Measurements from ENCODE around the gene SHC3. TPM values are rescaled to one million over a fixed set of nuclear protein-coding genes. Genes with fewer than 3 reads are reported as not detected.

SHC3 gene
- total RNA-seq, 1 experiment from 2014 or later, result 1.8 TPM

- H3K9me3 ChIP-seq (ENCODE audit: control insufficient read depth, low read depth, low read length), result no peaks in the 10 kb centered on the region
- H2BK120ac ChIP-seq (ENCODE audit: low read depth, low read length, poor library complexity, severe bottlenecking), result no peak overlapping the region
- Mint-ChIP-seq H3K4me1 (peaks cover 4 to 13% of the 10 kb centered on the region in 2 experiments), H3K27ac (no peak overlapping the region), H3K36me3 (ENCODE audit: insufficient read depth in 1 of 3, low read depth in 3 of 3) (no peaks in the 10 kb centered on the region), H3K9me3 (0 out of 5 replicates have a peak, but pooled peaks cover 0 to 4% of the 10 kb centered on the region in 2 experiments), H3K27me3 (ENCODE audit: low read depth) (no peaks in the 10 kb centered on the region), H3K4me3 (no peak overlapping the region)
- H3K4me1 ChIP-seq (ENCODE audit: insufficient read depth, low read length), result no peaks in the 10 kb centered on the region
- H3K4me2 ChIP-seq (ENCODE audit: insufficient read depth, insufficient read length, low read length), result no peak overlapping the region
- H3K56ac ChIP-seq (ENCODE audit: insufficient read length, low read depth, low read length), result no peak overlapping the region
- H3K27ac ChIP-seq (ENCODE audit: insufficient read length, low read depth, low read length), result no peak overlapping the region
- no peak for DNase-seq
- no peak overlapping the region for H4K91ac ChIP-seq (ENCODE audit: insufficient read length, low read depth, low read length)
- no peak overlapping the region for H2AFZ ChIP-seq (ENCODE audit: low read length)
- no peak overlapping the region for H2BK15ac ChIP-seq (ENCODE audit: low read depth, low read length)
- no peak overlapping the region for H3K18ac ChIP-seq (ENCODE audit: insufficient read length, low read depth, low read length)
- no peak overlapping the region for H2BK20ac ChIP-seq (ENCODE audit: low read depth, low read length, poor library complexity, severe bottlenecking)
- H2AK5ac ChIP-seq (ENCODE audit: insufficient read length, low read length), result no peak overlapping the region
- H3K14ac ChIP-seq (ENCODE audit: insufficient read depth, low read length), result no peak overlapping the region
- H2BK12ac ChIP-seq (ENCODE audit: insufficient read length, low read depth, low read length), result no peak overlapping the region
- H4K8ac ChIP-seq (replicated peaks; ENCODE audit: insufficient read length, low read depth, low read length), result no peak overlapping the region
- no peak overlapping the region for H3K9ac ChIP-seq (ENCODE audit: extremely low read depth, insufficient read length, low read length)
- H3K27me3 ChIP-seq (ENCODE audit: insufficient read depth, low read length), result no peaks in the 10 kb centered on the region
- no peaks in the 10 kb centered on the region for H3K79me1 ChIP-seq (ENCODE audit: insufficient read depth, low read depth, low read length, poor library complexity, severe bottlenecking)
- no peak overlapping the region for H3K23ac ChIP-seq (ENCODE audit: insufficient read length, low read depth, low read length)
- H4K20me1 ChIP-seq (ENCODE audit: control insufficient read depth, insufficient read depth, insufficient read length), result no peaks in the 10 kb centered on the region
- TF ChIP-seq CTCF (conservative IDR thresholded peaks at IDR 0.05), result no peak
- no peaks in the 10 kb centered on the region for H3K23me2 ChIP-seq (ENCODE audit: insufficient read length, low read depth, low read length, poor library complexity, severe bottlenecking)
- H3K4ac ChIP-seq (ENCODE audit: low read depth, low read length), result no peak overlapping the region
- H3K79me2 ChIP-seq (ENCODE audit: insufficient read depth, low read length), result no peaks in the 10 kb centered on the region
- no peak overlapping the region for H3T11ph ChIP-seq (ENCODE audit: low read length)
- H4K5ac ChIP-seq (ENCODE audit: insufficient read length, low read depth, low read length), result no peak overlapping the region
- no peak overlapping the region for H2BK5ac ChIP-seq (ENCODE audit: insufficient read length, low read length)
These were observed 12.4 kb upstream of the SHC3 start for GRCh38 chr9:89191004-89191403.

Data from H9 (cell line).